GM21737 (cell line): ENCODE results near the gene INO80.

ENCODE experiments used
- ATAC-seq: cut with Tn5 transposase; IDR thresholded peaks from one replicate; pipeline ENCODE4 v1.9.1; 2021; ENCODE audit warnings: mild to moderate bottlenecking, moderate library complexity; ENCODE audit not compliant: unreplicated experiment

The INO80 gene

DNA sequence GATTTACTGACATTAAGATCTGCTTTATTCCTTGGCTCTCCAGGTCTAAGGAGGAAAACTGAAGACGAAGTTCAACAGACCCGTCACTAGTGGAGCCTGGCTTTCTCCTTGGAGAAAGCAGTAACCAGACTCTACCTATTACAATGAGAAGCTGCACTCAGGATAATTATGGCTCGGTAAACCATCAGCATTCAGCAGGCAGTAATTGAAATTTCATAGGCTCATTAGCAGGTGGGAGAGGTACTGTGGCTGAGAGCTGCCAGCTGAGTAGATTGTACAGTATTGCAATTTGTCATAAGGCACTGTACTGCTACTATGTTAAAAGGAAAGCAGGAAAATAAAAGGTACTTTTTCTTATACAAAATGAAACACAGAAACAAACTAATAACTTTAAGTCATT lies 111.6 kb downstream of the INO80 start:
- ATAC-seq = no peak

DNA sequence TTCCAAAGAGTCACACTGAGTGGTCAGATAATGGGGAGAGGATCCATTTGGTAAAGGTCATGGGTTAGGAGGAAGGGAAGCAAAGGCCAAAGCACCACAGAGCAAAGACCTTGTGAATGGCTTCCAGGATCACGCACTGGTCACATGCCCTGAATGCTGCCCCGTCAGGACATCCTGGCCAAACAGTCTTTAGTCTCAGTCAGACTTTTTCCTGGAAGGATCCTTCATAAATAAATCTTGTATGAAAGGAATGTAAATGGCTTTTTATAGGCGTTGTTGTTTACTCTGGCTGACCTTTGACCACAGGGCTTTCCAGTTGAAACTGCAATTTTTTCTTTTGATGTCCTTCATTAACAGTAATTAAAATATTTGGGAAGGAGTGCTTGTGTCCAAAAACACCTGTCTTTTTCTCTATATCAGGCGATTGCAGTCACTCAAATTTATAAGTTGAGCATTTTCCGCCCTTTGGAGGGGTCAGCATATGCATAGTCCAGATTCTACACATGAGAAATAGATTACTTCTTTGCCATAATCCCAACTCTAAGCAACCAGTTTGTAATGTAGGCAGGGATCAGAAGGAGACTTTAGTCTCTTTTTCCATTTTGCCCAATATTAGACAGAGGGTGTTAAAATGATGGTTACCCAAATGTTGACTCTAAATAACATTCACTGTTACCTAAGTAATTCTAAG lies 114.4 kb downstream of the INO80 start:
- no peak for ATAC-seq

DNA sequence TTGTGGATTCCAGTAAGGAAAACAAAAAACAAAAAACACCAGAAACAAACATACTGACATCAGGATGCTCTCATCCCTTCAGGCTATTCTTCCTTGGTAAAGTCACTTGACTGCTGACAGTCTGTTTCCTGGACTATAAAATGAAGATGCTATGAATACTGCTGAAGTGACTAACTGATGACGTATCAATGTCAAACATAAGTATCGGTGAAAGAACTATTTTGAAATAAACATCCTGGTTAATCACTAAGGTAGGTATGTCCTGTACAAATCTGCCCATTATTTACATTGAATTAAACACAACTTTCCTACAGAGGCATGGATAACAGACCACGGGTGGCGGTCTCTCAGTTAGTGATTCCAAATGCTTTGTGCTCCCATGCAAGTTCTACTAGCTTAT lies 116.9 kb downstream of the INO80 start:
- no peak for ATAC-seq

DNA sequence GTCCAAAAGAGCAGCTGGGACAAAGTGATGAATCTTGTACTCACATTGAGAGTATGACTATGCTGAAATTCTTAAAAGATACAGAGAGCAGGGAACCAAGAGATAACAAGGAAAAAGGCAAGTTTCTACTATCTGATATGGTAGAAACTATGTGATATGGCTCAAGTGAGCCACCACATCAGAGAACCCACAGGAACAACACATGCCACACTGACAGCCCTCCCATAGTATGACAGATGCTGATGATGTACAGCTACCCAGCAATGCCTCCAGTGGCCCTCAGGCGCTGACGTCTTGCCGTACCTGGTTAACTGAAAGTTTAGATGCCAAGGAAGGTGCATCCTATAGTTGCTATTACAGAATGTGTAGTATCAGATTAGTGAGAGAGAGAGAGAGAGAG lies 120.4 kb downstream of the INO80 start:
- ATAC-seq = no peak

DNA sequence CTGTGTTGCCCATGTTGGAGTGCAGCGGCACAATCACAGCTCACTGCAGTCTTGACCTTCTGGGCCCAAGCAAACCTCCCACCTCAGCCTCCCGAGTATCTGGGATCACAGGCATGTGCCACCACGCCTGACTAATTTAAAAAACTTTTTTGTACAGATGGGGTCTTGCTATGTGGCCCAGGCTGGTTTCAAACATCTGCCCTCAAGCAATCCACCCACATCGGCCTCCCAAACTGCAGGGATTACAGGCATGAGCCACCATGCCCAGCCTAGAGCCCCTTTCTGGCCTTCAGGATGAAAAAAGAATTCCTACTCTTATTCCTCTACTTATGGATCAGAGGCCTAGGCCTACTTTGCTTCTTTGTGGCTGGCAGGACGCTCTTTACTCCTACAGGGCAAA lies 123.3 kb downstream of the INO80 start:
- ATAC-seq = no peak

DNA sequence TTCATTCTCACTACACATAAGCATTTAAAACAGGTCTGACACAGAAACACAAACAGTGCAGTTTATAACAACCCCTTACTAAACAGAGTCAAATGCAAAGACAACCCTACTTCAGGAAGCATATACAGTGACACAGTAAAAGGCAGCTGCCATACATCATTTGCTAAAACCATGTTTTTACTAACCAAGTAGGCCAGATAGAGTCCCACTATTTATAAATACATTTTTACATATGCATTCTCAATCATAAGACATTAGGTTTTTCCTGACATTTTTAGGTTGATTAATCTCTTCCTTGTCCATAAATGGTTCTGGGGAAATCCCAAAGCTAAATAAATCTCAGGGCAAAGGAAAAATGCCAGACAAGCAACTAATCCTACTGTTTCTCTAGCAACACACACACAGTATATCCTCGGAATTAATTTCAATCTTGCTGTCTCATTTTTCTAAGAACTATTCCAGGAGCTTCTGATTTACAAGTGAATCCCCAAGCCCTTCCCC lies 123.8 kb downstream of the INO80 start:
- no peak for ATAC-seq

DNA sequence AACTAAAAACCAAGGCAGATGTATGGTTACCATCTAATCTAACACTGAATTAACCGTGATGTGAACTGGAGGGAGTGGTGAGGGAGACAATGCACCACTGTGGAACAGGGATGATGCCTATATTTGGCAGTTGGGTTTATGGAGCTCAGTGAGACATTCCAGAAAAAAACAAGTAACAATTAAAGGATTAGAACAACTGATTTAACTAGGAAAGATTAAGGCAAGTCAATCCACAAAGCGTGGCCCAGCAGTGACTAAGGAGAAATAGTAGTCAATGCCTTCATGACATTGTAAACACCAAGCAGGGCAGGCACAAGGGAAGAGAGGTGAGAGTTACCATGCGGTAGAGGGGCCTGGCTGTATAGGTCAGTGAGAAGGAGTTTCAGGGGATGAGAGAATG lies 124.7 kb downstream of the INO80 start:
- ATAC-seq = no peak

DNA sequence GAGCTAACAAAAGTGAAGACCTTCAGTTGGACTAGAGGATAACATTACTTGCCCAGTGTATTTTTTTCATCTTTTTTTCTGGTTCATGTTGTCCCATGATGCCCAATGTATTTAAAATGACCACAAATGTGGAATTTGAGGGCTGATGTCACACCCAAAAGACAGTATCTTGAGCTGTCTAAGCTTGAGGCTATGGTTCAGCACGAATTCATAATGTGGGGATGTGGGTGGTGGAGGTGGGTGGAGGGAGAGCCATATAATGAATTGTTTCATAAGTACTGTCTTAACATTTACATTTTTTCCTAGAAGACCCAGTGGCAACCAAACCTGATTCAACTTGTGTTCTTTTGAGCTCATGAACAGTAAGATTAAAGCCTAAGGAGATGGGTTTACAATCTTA lies 125.3 kb downstream of the INO80 start:
- no peak for ATAC-seq

DNA sequence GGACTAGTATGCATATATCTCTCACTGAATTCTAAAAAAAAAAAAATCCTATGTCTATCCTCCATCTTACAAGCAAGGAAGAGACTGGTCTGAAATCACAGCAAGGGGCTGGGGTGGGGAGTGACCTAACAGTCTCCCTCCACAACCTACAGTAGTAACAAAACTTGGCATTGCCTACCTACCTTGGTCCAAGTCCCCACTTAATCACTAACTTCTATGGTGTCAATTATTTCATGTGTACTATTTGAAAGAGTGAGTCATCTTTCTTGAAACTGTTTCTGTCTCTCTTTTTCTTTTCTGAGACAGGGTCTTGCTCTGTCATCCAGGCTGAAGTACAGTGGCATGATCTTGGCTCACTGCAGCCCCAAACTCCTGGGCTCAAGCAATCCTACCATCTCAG lies 126.0 kb downstream of the INO80 start:
- no peak for ATAC-seq

DNA sequence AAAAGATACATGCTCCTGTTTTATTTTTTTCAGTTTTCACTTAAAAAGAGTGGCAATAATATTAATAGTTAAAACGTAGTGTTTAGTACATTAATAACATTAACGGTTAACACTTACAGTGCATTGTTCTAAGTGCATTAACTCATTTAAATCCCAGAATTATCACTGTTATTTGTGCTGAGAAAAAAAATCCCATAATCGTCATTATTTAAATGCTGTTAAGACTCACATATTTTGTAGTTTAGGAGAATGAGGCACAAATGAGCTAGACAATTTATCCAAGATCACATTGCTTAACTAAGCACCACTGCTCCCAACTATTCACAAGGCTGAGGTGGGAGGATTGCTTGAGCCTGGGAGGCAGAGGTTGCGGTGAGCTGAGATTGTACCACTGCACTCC lies 127.9 kb downstream of the INO80 start:
- ATAC-seq = no peak

DNA sequence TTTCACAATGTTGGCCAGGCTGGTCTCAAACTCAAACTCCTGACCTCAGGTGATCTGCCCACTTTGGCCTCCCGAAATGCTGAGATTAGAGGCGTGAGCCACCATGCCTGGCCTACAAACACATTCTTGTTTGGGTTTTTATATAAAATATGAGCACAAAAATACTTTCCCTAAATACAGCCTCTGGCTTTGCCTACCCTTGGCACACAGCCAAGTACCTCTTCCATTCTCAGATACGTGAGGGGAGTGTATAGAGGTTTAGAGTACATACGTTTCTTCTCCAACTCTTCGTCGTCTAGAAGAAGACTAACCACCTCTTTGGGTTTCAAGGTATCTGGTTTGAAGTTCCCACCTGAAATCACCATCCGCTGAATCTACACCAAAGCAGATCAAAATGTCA lies 129.3 kb downstream of the INO80 start:
- ATAC-seq = no peak

DNA sequence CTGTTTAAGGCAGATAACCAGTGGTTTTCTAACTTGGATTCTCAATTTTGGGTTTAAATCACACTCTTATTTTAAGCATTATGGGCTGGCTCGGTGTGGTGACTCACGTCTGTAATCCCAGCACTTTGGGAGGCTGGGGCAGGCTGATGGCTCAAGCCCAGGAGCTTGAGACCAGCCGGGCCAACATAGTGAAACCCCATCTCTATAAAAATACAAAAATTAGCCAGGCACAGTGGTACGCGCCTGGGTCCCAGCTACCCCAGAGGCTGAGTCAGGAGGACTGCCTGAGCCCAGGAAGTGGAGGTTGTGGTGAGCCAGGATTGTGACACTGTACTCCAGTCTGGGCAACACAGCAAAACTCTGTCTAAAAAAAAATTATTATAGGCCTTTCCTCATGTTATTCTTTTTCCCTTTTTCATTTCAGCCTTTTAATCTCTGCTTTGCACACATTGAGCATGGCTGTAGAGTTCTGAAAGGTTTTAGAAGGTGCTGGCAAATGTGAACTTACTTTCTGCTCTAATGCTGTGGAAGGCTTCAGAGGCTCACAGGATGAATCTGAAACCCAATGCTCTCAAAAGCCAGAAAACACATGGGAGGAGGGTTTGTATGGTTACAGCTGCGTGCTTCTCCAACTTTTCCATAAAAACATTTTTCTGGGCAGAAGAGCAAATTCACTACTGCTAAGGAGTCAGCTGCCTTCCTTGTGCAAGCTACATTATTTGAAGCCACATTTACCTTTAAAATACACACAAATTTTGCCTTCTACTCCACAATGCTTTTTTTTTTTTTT lies 130.3 kb downstream of the INO80 start:
- ATAC-seq = no peak

DNA sequence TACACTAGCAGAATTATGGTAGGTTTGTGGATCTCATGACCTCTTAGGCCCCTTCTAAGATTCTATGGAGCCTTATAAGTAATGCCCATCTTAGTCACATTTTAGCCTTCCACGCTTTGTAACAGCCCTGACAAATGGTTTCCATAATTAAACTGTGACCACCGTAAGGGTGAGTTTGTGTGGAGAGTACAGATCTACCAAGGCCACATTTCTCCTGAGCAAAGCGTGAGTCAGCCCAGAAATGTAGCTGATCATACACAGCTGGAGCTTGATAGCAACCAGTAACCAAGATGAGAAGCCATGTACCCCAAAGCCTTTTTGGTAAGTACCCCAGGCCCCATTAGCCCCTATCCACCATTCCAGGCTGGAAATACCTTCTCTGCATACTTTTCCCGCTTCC lies 131.1 kb downstream of the INO80 start:
- no peak for ATAC-seq

DNA sequence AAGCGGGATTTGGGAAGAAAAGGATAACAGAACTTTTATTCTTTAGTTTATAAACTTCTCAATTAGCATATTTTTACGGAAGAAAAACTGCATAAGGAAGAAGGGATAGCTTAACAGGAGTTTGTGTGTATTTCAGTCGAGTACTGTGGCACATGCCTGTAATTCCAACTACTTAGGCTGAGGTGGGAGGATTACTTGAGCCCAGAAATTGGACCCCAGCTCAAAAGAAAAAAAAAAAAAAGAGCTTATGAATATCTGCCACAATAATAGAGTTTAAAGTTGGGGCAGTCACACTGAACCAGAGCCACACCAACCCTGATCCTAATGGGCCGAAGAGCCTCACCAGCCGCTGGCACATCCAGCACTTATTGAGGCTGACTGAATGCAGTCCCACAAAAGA lies 131.7 kb downstream of the INO80 start:
- no peak for ATAC-seq

DNA sequence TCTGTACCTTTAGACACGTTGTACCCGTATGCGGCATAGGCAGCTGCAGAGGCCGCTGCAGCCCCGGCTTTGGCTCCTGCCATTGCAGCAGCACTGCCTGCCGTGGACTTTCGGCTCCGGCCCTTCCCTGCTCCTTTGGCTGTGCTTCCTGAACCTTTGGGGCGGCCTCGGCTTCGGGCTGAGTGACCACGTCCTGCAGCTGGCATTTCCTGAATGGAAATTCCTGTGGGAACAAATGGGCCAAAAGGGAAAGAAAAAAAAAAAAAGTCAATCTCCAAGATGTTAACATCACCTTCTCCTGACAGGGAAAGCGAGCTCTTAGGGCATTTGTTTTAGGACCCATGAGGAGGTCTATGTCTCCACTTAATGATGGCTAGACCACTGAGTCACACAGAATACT lies 133.2 kb downstream of the INO80 start:
- ATAC-seq = no peak

DNA sequence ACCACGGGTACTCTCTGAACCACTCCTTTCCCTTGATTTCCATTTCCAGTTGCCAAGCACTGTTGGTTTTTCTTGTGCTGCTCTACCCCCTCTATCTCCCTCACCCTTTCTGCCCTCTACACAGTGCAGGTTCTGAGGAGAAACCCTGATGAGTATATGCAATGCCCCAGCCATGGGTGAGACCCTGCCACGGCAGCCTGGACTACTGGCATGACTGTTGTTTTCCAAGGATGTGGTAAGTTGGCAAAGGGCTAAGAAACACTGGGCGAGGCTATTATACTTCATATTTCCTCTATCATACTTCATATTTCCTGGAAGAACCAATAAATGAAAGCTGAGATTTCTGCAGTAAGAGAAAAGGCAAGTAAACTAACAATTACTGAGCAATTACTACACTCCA lies 134.9 kb downstream of the INO80 start:
- no peak for ATAC-seq

DNA sequence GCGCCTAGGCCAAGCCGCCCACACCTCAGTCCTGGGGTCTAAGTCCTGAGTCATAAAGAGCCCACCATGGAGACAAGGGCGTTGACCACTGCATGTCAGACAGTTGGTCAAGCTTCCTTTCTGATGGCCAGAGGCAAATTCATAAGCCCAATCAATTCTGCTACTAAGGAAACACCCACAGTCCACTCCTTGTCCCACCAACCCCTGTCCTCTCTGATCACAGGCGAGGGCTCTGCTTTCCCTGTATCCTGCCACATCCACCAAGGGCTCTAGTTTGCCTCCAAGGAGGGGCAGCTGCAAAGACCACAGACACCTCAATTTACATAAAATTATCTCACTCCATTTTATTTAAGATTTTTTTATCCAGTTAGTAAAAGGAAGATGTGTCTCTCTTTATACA lies 137.5 kb downstream of the INO80 start:
- no peak for ATAC-seq

DNA sequence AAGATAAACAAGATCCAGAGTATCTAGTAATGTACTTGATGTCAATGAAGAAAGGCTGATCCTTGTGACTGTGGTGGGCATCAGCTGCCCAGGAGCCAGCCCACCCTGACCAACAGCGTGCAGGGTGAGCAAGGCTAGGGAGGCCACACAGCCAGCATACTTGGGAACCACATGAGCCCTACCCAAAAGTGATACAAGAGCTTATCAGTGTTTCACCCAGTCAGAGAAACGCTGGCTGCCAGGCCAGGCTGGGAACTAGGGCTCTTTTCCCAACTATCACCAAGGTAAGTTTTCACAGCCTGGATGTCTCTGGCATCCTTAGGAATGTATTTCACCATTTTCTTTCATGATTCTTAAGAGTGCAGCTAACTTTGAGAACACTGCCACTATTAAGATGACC lies 137.9 kb downstream of the INO80 start:
- ATAC-seq = no peak

DNA sequence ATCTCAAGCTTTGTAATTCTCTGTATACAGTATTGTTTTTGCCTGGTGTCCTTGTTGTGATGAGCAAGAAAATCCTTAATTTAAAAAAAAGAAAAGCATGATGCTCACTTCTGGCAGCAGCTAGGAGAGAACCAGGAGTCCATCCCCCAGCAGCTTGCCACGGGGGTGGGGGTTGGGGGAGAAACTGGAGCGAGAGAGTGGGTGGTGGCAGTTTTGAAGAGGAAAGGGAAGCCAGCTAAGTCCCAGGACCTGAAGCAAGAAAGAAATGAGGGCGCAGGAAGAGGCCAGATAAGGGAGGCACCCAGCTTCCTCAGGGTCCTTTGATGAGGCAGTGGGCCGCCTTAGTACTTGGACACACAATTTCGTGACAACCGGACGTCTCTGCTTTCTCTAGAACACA lies 139.3 kb downstream of the INO80 start:
- no peak for ATAC-seq

DNA sequence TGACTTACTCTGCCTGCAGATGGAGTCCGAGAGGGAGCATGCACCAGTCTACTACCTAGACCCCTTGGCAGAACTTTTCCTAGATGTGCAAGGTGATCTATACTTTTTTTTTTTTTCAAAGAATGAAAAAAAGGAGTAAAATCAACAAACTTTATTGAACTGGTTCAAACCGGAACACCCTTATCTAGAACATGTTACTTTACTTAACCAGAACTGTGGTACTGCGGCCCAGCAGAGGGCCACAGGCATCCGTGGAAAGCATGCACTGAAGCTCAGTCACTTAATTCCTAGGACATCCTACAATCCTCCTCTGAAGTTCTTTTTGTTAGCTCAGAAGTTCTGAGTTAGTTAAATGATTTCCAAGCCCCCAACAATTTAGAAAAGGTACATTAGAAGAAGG lies 141.2 kb downstream of the INO80 start:
- ATAC-seq = no peak

DNA sequence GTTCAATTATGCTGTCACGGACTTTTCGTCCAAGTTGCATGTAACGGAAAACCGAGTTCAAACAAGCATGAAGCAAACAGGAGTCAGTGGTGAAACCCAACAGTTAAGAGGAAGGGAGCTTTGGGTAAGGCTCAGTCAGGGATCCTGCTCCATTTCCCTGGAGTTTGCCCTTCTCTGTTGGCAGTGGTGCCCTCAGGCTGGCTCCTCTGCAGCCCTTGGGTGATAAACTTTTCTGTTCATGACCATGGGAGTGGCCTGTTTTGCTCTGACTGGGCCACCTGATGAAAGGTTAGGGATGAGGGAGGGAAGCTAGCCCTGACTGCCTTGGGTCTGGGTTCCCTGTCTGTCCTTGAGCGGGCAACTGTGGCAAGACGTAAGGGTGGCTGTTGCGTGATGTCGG lies 146.7 kb downstream of the INO80 start:
- no peak for ATAC-seq

DNA sequence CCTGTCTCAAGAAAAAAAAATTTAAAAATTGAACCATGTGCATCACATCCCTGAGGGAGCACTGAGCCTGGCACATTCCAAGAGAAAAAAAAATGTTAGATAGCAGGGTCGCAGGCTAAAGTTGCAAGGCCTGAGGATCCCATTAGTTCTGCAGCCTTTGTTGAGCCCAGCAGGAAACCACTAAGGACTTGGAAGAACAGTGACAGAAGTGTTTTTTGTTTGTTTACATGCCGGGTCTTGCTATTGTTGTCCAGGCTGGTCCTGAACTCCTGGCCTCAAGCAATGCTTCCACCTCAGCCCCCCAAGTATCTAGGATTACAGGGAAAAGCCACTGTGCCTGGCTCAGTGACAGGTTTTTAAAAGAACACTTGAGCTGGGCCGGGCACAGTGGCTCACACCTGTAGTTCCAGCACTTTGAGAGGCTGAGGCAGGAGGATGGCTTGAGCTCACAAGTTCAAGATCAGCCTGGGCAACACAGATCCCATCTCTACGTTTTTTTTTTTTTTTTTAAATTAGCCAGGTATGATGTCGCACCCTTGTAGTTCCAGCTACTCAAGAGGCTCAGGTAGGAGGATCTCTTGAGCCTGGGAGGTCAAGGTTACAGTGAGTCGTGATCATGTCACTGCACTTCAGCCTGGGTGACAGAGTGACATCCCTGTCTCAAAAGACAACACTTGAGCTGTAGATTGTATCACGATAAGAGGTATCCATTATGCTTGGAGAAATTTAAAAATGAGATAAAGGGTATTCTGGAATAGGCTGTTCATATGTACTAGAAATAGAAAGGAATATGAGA lies 147.6 kb downstream of the INO80 start:
- no peak for ATAC-seq
